ENCODE results near the gene SUPT7L. TPM values are rescaled to one million over a fixed set of nuclear protein-coding genes. Genes with fewer than 3 reads are reported as not detected.
"Not testable (repeated sequence)": the region's sequence is repeated elsewhere in the genome, so short reads cannot be mapped to it uniquely, and the experiment has no call there.

The SUPT7L gene
- total RNA-seq, 1 experiment from 2014 or later, result 25.2 TPM

DNA sequence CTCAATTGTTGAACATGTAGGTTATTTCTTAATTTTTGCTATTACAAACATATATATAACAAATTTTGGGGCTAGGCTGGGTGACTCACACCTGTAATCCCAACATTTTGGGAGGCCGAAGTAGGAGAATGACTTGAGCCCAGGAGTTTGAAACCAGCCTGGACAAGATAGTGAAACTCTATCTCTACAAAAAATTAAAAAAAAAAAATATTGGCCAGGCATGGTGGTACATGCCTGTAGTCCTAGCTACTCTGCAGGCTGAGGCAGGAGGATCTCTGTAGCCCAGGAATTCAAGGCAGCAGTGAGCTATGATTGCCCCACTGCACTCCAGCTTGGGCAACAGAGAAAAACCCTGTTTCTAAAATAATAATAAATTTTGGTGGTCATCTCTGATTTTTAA is 23.8 kb upstream of the SUPT7L start (continued):
- TF ChIP-seq, protein P1, sequence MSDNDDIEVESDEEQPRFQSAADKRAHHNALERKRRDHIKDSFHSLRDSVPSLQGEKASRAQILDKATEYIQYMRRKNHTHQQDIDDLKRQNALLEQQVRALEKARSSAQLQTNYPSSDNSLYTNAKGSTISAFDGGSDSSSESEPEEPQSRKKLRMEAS (IDR thresholded peaks at IDR 0.05), result no peak
- TF ChIP-seq SRF (IDR thresholded peaks at IDR 0.05; ENCODE audit: low read depth), result no peak
- TF ChIP-seq, protein P2, sequence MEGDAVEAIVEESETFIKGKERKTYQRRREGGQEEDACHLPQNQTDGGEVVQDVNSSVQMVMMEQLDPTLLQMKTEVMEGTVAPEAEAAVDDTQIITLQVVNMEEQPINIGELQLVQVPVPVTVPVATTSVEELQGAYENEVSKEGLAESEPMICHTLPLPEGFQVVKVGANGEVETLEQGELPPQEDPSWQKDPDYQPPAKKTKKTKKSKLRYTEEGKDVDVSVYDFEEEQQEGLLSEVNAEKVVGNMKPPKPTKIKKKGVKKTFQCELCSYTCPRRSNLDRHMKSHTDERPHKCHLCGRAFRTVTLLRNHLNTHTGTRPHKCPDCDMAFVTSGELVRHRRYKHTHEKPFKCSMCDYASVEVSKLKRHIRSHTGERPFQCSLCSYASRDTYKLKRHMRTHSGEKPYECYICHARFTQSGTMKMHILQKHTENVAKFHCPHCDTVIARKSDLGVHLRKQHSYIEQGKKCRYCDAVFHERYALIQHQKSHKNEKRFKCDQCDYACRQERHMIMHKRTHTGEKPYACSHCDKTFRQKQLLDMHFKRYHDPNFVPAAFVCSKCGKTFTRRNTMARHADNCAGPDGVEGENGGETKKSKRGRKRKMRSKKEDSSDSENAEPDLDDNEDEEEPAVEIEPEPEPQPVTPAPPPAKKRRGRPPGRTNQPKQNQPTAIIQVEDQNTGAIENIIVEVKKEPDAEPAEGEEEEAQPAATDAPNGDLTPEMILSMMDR (IDR thresholded peaks at IDR 0.05 in 2 of 3, conservative IDR thresholded peaks at IDR 0.05 in 1 of 3; ENCODE audit: borderline replicate concordance in 1 of 3, insufficient read depth in 1 of 3, low read depth in 2 of 3, low read length in 2 of 3), result no peak

DNA sequence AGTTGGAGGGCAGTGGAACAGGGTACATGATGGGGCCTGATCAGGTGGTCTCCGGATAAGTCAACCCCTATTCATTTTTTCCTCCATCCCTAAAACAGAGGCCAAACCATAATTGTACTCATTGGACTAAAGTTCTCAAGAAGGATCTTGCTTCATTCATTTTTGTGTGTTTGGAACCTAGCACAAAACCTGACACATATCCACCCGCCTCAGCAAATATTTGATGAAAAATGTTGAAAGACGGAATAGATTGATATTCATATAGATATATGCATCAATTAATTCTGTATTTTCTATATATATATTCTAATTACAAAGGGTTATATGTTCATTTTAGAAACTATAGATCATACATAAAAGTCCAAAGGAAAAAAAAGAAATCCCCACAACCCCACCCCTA is 22.2 kb upstream of the SUPT7L start:
- no peaks in the 10 kb centered on the region for H3K27me3 ChIP-seq (ENCODE audit: insufficient read depth, low read length)
- ATAC-seq, result no peak
- peaks cover 25 to 35% of the 10 kb centered on the region in 2 experiments for H3K4me1 ChIP-seq (ENCODE audit: control insufficient read depth in 1 of 2, insufficient read depth in 2 of 2, low read length in 2 of 2)
- no TSS peak for BruUV-seq (replicated peaks)
- no peaks in the 10 kb centered on the region for H3K79me2 ChIP-seq (ENCODE audit: insufficient read depth, low read length)
- H3K4me2 ChIP-seq (ENCODE audit: low read length), result no peak overlapping the region
- RAD21 ChIA-PET (ENCODE audit: low non-redundant PET in 1 of 2, low total read pairs in 2 of 2, uncharacterized antibody in 2 of 2, unreplicated experiment in 2 of 2), result no interaction called here
- DNase-seq (ENCODE audit: low read depth, low spot score), result no peak
- H3K9me3 ChIP-seq (ENCODE audit: control insufficient read depth in 1 of 2, insufficient read depth in 1 of 2, low read depth in 1 of 2, low read length in 2 of 2), result no peaks in the 10 kb centered on the region
- intact Hi-C loops (cut with micrococcal nuclease), result no loop called here
- H3K27ac ChIP-seq (ENCODE audit: low read depth, low read length), result no peak overlapping the region
- no peak overlapping the region for H2AFZ ChIP-seq (ENCODE audit: low read depth, low read length, poor library complexity, severe bottlenecking)
- CTCF ChIA-PET, result no interaction called here
- TF ChIP-seq SP1 (IDR thresholded peaks at IDR 0.05; ENCODE audit: low read depth) (no peak), YY1 (IDR thresholded peaks at IDR 0.05; ENCODE audit: extremely low read depth, insufficient replicate concordance, low read depth, low read length) (no peak), RAD21 (IDR thresholded peaks at IDR 0.05; ENCODE audit: low read depth) (no peak), TCF7L2 (IDR thresholded peaks at IDR 0.05; ENCODE audit: borderline replicate concordance, extremely low read depth, insufficient read depth, insufficient read length) (no peak), EZH2phosphoT487 (IDR thresholded peaks at IDR 0.05; ENCODE audit: borderline replicate concordance) (no peak)
- POLR2A ChIA-PET, result no interaction called here
- no peaks in the 10 kb centered on the region for H3K9me2 ChIP-seq (ENCODE audit: insufficient read depth)
- no peaks in the 10 kb centered on the region for H4K20me1 ChIP-seq (ENCODE audit: insufficient read depth)
- H3K4me3 ChIP-seq (replicated peaks in 1 of 2; ENCODE audit: low read depth in 1 of 2, low read length in 2 of 2), result no peak overlapping the region
- peaks cover 5 to 14% of the 10 kb centered on the region in 2 experiments; a peak in 3 of 4 replicates for H3K36me3 ChIP-seq (ENCODE audit: control insufficient read depth in 1 of 2, insufficient read depth in 2 of 2, low read length in 2 of 2)
- H3K9ac ChIP-seq (ENCODE audit: low read length), result no peak overlapping the region

DNA sequence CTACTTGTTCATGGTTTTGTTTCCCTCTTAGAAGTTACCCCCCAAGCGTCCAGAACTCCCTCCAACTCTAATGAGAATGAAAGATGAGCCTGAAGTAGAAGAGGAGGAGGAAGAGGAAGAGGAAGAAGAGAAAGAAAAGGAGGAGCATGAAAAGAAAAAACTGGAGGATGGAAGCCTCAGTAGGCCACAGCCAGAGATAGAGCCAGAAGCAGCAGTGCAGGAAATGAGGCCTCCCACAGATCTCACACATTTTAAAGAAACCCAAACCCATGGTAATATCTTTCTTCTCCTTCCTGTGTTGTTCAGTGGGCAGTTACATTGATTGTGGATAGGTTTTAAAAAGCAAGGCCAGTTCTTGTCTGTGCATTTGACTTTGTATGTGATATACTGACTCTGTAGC is 21.6 kb upstream of the SUPT7L start:
- Histone ChIP-seq H3K4me1 (ENCODE audit: control insufficient read depth in 1 of 2, insufficient read depth in 2 of 2, low read length in 2 of 2) (peaks cover 25 to 35% of the 10 kb centered on the region in 2 experiments), H3K36me3 (ENCODE audit: control insufficient read depth in 1 of 2, insufficient read depth in 2 of 2, low read length in 2 of 2) (peaks cover 5 to 14% of the 10 kb centered on the region in 2 experiments; a peak in 3 of 4 replicates)
- CTCF ChIA-PET, result interaction anchor here (2.3 kb wide), 1 partner anchor 19 kb away, joined by 22 read pairs; no protein-coding TSS in a partner anchor
- H4K20me1 ChIP-seq (ENCODE audit: insufficient read depth); H3K4me2 ChIP-seq (ENCODE audit: low read length); H3K4me3 ChIP-seq (replicated peaks in 1 of 2; ENCODE audit: low read depth in 1 of 2, low read length in 2 of 2); H3K9me3 ChIP-seq (ENCODE audit: control insufficient read depth in 1 of 2, insufficient read depth in 1 of 2, low read depth in 1 of 2, low read length in 2 of 2); BruUV-seq (replicated peaks); DNase-seq (ENCODE audit: low read depth, low spot score); intact Hi-C loops (cut with micrococcal nuclease); H2AFZ ChIP-seq (ENCODE audit: low read depth, low read length, poor library complexity, severe bottlenecking); H3K27ac ChIP-seq (ENCODE audit: low read depth, low read length); H3K27me3 ChIP-seq (ENCODE audit: insufficient read depth, low read length); H3K9me2 ChIP-seq (ENCODE audit: insufficient read depth); RAD21 ChIA-PET (ENCODE audit: low non-redundant PET in 1 of 2, low total read pairs in 2 of 2, uncharacterized antibody in 2 of 2, unreplicated experiment in 2 of 2); POLR2A ChIA-PET; ATAC-seq; H3K79me2 ChIP-seq (ENCODE audit: insufficient read depth, low read length); H3K9ac ChIP-seq (ENCODE audit: low read length): not testable (repeated sequence)

Data from HCT116 (cell line).